Thyroid gland (tissue), 4 donors: ENCODE results near the gene MAST4. TPM values are rescaled to one million over a fixed set of nuclear protein-coding genes. Genes with fewer than 3 reads are reported as not detected.

Experiments used
- DNase-seq, 2 donors: peaks; one replicate each; pipeline ENCODE4 v3.0.0-alpha.2; 2019
- H3K27ac ChIP-seq, 3 donors: fragments of 200-600 bp; sonication (generic); 1 replicate in 2 of 3; 2 replicates in 1 of 3; pipeline ENCODE4 v1.5.1; 2016 to 2019; ENCODE audit warnings: mild to moderate bottlenecking in 1 of 3, moderate library complexity in 1 of 3
- H3K27me3 ChIP-seq: fragments of 200-600 bp; sonication (generic); one replicate; pipeline ENCODE4 v1.5.1; 2019
- H3K36me3 ChIP-seq, 2 donors: fragments of 200-600 bp; sonication (generic); one replicate each; pipeline ENCODE4 v1.5.1; 2016 to 2019
- H3K4me1 ChIP-seq, 2 donors: fragments of 200-600 bp; sonication (generic); one replicate each; pipeline ENCODE4 v1.5.1; 2017 to 2019
- H3K4me3 ChIP-seq, 3 donors: fragments of 200-600 bp; sonication (generic); replicated peaks in 1 of 3; 1 replicate in 2 of 3; 2 replicates in 1 of 3; pipeline ENCODE4 v1.5.1; 2016; ENCODE audit warnings: mild to moderate bottlenecking in 1 of 3
- H3K9me3 ChIP-seq: fragments of 200-600 bp; sonication (generic); one replicate; pipeline ENCODE4 v1.5.1; 2017
- POLR2A ChIP-seq, 2 donors: fragments of 450-650 bp; IDR thresholded peaks; one replicate each; pipeline ENCODE4 v1.6.1; 2017; ENCODE audit warnings: antibody characterized with exemption in 2 of 2, mild to moderate bottlenecking in 2 of 2, moderate library complexity in 1 of 2
- WGBS, 2 donors: methylation state at CpG; one replicate each; pipeline ENCODE4 v1.1.5; 2017; 5-methylcytosine and 5-hydroxymethylcytosine counted together
- intact Hi-C: fragments of 100-400 bp; cut with DNase I; formaldehyde crosslinking; loops from one replicate; pipeline ENCODE4 v1.15.1; 2023
- total RNA-seq, 4 donors: library from RNA; depleted of rRNA; stranded (reverse); fragments of >200 nt; gene quantifications; one replicate each; pipeline ENCODE4 v1.2.3, GENCODE V29; 2016
- TF ChIP-seq, protein P1 (sequence below), 6 experiments: fragments of 200-600 bp in 3 of 6; fragments of 450-650 bp in 3 of 6; sonication (generic) in 3 of 6; IDR thresholded peaks; one replicate each; pipeline ENCODE4 v1.5.1; 2016 to 2019; ENCODE audit warnings: antibody characterized with exemption in 6 of 6, mild to moderate bottlenecking in 2 of 6, inconsistent platforms in 1 of 6, moderate library complexity in 1 of 6

The MAST4 gene
- total RNA-seq, 4 donors from 2014 or later: 20.2 to 38.3 (median 24.4) TPM

DNA sequence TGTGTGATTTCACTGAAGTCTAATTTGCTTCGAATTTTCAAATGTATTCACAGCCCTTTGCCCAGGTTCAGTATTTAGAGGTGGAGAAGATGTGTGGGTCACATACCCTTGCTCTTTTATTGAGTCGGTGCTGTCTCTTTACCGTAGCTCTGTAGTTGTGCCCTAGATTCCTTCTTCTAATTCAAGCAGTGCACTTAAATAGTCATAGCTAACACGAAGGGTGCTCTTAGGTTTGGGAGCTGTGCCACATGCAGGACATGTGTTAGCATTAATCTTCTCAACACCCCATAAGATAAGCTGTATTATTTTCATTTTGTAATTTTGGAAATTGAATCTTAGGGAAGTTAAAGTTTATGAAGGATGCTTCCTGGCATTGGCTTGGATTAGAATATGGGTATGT lies 293.3 kb downstream of the MAST4 start:
- Histone ChIP-seq H3K4me3 (no peak overlapping the region), H3K36me3 (no peaks in the 10 kb centered on the region), H3K4me1 (peaks cover 66% of the 10 kb centered on the region in 2 donors), H3K27me3 (no peaks in the 10 kb centered on the region), H3K9me3 (no peaks in the 10 kb centered on the region), H3K27ac (peak overlapping the region in 1 of 3 donors; percentile 79)
- intact Hi-C loops: no loop called here
- 51% methylated on average over 4 of the region's 4 CpGs for WGBS, 2 donors
- no peak for TF ChIP-seq POLR2A (IDR thresholded peaks at IDR 0.05)
- TF ChIP-seq, protein P1, sequence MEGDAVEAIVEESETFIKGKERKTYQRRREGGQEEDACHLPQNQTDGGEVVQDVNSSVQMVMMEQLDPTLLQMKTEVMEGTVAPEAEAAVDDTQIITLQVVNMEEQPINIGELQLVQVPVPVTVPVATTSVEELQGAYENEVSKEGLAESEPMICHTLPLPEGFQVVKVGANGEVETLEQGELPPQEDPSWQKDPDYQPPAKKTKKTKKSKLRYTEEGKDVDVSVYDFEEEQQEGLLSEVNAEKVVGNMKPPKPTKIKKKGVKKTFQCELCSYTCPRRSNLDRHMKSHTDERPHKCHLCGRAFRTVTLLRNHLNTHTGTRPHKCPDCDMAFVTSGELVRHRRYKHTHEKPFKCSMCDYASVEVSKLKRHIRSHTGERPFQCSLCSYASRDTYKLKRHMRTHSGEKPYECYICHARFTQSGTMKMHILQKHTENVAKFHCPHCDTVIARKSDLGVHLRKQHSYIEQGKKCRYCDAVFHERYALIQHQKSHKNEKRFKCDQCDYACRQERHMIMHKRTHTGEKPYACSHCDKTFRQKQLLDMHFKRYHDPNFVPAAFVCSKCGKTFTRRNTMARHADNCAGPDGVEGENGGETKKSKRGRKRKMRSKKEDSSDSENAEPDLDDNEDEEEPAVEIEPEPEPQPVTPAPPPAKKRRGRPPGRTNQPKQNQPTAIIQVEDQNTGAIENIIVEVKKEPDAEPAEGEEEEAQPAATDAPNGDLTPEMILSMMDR (IDR thresholded peaks at IDR 0.05): no peak
- DNase-seq: peak; percentile 29 to 35

DNA sequence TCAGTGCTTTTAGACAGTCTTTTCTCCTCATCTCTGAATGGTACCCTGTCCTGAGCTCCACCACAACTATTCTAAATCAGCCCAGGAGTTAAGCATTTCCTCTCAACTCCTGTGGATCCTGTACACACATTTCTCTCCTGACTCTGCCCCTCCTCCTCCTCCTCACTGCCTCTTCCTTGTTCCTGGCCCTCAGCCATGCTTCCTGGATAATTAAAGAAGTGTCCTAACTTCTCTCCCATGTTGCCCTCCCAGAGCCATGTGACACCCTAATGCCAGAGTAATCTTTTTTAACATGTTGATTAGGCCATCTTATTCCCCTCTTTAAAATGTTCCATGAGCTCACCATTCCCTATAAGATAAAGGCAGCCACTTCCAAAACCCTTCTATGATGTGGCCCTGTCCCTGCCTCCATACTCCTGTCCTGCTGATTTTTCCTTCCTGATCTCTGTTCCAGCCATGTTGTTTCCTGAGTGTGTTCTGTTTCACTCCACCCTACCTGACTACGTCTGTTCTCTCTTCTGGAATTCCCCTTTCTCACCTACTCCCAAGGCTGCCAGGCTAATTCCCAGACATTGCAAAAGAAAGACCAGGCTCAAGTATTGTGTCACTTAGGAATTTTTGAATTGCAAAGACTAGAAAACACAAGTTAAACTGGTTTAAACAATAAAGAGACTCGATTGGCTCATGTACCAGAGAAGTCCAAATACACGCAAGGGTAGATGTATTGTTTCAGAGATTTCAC lies 295.2 kb downstream of the MAST4 start:
- peak; percentile 55 to 59 for DNase-seq
- 39 to 52% methylated on average over 3 of the region's 3 CpGs for WGBS, 2 donors
- no peak overlapping the region for H3K4me3 ChIP-seq
- H3K27ac ChIP-seq: peak overlapping the region; percentile 56 to 79 (median 76)
- no peaks in the 10 kb centered on the region for H3K27me3 ChIP-seq
- no peaks in the 10 kb centered on the region for H3K36me3 ChIP-seq
- peak in 1 of 2 donors; percentile 38 for TF ChIP-seq POLR2A (IDR thresholded peaks at IDR 0.05)
- TF ChIP-seq, protein P1 (IDR thresholded peaks at IDR 0.05): no peak
- H3K9me3 ChIP-seq: no peaks in the 10 kb centered on the region
- H3K4me1 ChIP-seq: peaks cover 48% of the 10 kb centered on the region in 2 donors
- intact Hi-C loops: no loop called here

DNA sequence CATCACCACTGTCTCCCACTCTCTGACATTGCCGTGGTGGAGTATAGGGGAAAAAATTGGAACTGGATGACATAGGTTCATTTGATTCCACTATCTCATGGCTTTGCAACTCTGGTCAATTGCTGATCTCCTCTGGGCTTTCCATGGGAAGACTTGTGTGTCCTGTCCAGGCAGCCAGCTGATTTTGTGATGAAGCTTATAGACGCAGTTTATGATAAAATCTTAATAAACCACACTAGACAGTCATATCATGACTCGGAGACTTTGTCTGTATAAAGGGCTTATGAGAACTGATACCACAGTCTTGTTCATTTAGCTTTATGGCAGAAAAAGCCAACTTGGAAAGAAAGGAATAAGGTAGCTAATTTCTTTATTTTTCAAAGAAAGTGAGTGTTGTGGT lies 296.5 kb downstream of the MAST4 start:
- intact Hi-C loops: no loop called here
- H3K36me3 ChIP-seq: no peaks in the 10 kb centered on the region
- no peak overlapping the region for H3K4me3 ChIP-seq
- no peak for DNase-seq
- H3K9me3 ChIP-seq: no peaks in the 10 kb centered on the region
- no peaks in the 10 kb centered on the region for H3K27me3 ChIP-seq
- TF ChIP-seq, protein P1 (IDR thresholded peaks at IDR 0.05): no peak
- TF ChIP-seq POLR2A (IDR thresholded peaks at IDR 0.05): no peak
- H3K27ac ChIP-seq: peak overlapping the region; percentile 56 to 79 (median 76)
- peaks cover 37 to 42% of the 10 kb centered on the region in 2 donors for H3K4me1 ChIP-seq
- 90 to 91% methylated on average over 3 of the region's 3 CpGs for WGBS, 2 donors

DNA sequence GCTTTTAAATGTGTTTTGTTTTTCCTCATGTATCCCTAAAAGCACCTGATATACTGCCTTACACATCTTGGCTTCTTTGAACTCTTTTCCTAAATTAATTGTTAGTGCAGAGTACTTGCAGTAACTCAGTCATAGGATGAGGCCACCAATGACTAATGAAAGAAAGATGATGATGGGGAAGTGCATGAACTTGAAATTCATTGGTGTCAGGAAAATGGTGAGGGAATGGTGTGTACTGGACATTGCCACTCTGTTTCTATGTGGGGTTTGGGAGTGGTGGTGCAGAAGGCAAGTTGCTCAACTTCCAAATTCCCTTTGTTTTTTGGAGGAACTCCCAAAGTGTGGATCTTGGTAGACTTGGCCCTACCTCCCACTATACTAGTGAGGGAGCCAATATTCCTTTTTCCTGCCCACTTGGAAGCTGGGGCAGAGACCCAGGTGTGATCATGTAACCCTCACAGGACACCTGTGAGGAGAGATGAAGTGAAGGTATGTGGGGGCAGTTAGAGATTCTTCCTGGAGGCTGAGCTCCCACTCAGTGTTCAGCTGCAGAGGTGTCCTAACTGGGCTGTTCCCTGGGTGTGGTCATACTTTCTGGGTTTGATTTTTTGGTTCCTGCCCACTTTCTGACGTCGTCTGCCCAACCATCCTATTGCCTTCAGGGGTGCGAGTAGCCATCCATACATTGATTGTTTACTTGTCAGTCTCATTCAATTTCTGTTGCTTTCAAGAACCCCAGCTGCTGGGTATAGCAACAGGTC lies 298.5 kb downstream of the MAST4 start:
- no peaks in the 10 kb centered on the region for H3K9me3 ChIP-seq
- H3K4me3 ChIP-seq: no peak overlapping the region
- H3K4me1 ChIP-seq: peaks cover 20 to 43% of the 10 kb centered on the region in 2 donors
- no peak for TF ChIP-seq POLR2A (IDR thresholded peaks at IDR 0.05)
- TF ChIP-seq, protein P1 (IDR thresholded peaks at IDR 0.05): no peak
- WGBS, 2 donors: 95 to 97% methylated on average over 3 of the region's 3 CpGs
- intact Hi-C loops: no loop called here
- DNase-seq: no peak
- H3K27ac ChIP-seq: peak overlapping the region in 1 of 3 donors; percentile 7
- H3K36me3 ChIP-seq: no peaks in the 10 kb centered on the region
- no peaks in the 10 kb centered on the region for H3K27me3 ChIP-seq

DNA sequence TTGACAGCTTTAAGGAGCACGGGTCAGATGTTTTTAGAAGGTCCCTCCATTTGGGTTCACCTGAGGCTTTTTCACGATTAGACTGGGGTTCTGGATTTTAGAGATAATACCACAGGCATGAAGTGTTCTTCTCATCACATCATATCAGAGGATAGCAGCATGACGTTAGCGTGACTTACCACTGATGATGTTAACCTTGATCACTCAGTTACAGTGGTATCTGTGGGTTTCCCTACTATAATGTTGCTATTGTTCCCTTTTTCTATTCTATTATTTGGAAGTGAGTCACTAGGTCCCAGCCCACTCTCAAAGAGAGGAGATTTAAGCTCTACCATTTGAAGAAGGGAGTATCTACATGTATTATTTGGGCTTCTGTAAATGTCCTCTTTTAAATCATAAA lies 300.0 kb downstream of the MAST4 start:
- TF ChIP-seq POLR2A (IDR thresholded peaks at IDR 0.05): no peak
- TF ChIP-seq, protein P1 (IDR thresholded peaks at IDR 0.05): no peak
- intact Hi-C loops: no loop called here
- Histone ChIP-seq H3K36me3 (no peaks in the 10 kb centered on the region), H3K4me3 (no peak overlapping the region), H3K27me3 (no peaks in the 10 kb centered on the region), H3K27ac (no peak overlapping the region), H3K9me3 (no peaks in the 10 kb centered on the region), H3K4me1 (peaks cover 18 to 32% of the 10 kb centered on the region in 2 donors)
- no peak for DNase-seq
- 89 to 91% methylated on average over 4 of the region's 4 CpGs for WGBS, 2 donors
